Vagina (tissue), 2 donors: ENCODE measurements around the gene CLEC16A.

ENCODE experiments used
- CTCF ChIP-seq, 3 experiments: fragments of 450-650 bp in 2 of 3; fragments of 200-600 bp in 1 of 3; sonication (generic) in 1 of 3; IDR thresholded peaks; one replicate each; pipeline ENCODE4 v1.5.1; 2017 to 2019; ENCODE audit warnings: antibody characterized with exemption in 3 of 3, mild to moderate bottlenecking in 2 of 3, moderate library complexity in 2 of 3
- POLR2AphosphoS5 ChIP-seq, 2 donors: sonication (generic); formaldehyde crosslinking; IDR thresholded peaks; one replicate each; pipeline ENCODE4 v1.9.0; 2017; ENCODE audit warnings: antibody characterized with exemption in 2 of 2, mild to moderate bottlenecking in 2 of 2, low read depth in 1 of 2; ENCODE audit not compliant: insufficient read depth in 1 of 2

- no peak for TF ChIP-seq POLR2AphosphoS5 (IDR thresholded peaks at IDR 0.05; ENCODE audit: insufficient read depth in 1 of 2, low read depth in 1 of 2)
- TF ChIP-seq CTCF (IDR thresholded peaks at IDR 0.05): no peak
Measured at GRCh38 chr16:10965440-10966061, 21.2 kb downstream of the CLEC16A start.
